KBM-7 (cell line): ENCODE measurements around the gene MAP3K2.
"Not testable (repeated sequence)": the region's sequence is repeated elsewhere in the genome, so short reads cannot be mapped to it uniquely, and the experiment has no call there.

Source experiments
- DNase-seq: peaks from one replicate; pipeline ENCODE4 v3.0.0-alpha.2; 2015
- in situ Hi-C: fragments of 300-500 bp; cut with MboI; formaldehyde crosslinking; loops from 2 replicates; pipeline ENCODE4 v1.14.3; 2020; ENCODE audit warnings: low sequenced_read_pairs, low pct_unique_long_range_greater_than_20kb, mixed read lengths

MAP3K2 gene

DNA sequence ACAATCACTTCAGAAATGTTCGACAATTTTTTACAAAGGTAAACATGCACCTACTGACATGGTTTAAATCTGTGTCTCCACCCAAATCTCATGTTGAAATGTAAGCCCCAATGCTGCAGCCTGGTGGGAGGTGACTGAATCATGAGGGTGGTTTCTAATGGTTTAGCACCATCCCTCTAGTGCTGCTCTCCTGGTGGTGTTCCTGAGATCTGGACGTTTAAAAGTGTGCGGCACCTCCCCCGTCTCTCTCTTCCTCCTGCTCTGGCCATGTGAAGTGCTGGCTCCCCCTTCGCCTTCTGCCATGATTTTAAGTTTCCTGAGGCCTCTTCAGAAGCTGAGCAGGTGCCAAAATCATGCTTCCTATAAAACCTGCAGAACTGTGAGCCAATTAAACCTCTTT is 28.3 kb downstream of the MAP3K2 start:
- no peak for DNase-seq
- in situ Hi-C loops, result no loop called here

DNA sequence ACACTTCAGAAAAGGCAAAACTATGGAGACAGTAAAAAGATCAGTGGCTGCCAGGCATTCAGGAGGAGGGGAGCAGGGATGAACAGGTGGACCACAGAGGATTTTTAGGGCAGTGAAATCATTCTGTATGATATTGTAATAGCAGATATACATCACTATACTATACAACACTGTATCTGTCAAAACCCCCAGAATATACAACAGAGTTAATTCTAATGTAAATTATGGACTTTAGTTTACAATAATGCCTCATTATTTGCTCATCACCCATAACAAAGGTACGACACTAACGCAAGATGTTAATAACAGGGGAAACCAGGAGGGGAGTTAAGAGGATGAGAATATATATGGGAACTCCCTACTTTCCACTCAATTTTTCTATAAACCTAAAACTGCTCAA is 28.8 kb downstream of the MAP3K2 start:
- in situ Hi-C loops, result no loop called here

DNA sequence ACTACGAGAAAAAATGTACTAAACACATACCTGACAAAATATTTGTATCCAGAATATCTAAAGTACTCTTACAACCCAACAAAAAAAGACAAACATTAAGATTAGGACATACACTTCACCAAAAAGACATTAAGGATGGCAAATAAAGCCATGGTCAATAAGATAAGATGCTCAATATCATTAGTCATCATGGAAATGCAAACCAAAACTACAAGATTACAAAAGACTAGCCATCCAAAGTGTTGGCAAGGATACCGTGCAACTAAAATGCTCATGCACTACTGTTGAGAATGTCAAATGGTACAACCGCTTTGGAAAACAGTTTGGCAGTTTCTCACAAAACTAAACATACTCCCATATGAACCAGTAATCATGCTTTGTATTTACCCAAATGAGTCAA is 29.7 kb downstream of the MAP3K2 start:
- in situ Hi-C loops, result no loop called here
- DNase-seq, result no peak

More for the DNA sequence above, 28.8 kb downstream of the MAP3K2 start:
- no peak for DNase-seq

DNA sequence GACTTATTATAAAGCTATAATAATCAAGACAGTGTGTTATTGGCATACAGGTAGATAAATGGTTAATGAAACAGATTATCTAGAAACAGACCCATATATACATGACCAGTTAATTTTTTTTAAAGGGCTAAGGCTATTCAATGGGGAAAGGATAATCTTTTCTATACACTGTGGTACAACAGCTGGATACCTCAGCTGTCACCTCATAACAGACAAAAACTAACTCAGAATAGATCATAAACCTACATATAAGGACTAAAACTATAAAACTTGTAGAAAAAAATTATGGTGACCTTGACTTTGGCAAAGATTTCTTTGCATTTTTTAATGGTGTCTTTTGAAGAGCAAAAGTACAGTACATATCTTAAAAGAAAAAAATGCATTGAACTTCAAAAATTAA is 30.2 kb downstream of the MAP3K2 start:
- no peak for DNase-seq
- in situ Hi-C loops, result no loop called here

DNA sequence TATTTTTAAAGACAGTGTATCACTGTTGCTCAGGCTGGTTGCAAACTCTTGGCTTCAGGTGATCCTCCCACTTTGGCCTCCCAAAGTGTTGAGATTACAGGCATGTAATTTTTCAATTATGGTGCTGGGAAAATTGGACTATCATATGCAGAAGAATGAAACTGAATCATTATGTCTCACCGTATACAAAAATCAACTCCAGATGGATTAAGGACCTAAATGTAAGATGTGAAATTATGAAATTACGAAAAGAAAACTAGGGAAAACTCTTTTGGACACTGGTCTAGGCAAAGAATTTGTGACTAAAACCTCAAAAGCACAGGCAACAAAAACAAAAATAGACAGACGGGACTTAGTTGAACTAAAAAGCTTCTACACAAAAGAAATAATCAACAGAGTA is 31.2 kb downstream of the MAP3K2 start:
- in situ Hi-C loops, result no loop called here
- no peak for DNase-seq

DNA sequence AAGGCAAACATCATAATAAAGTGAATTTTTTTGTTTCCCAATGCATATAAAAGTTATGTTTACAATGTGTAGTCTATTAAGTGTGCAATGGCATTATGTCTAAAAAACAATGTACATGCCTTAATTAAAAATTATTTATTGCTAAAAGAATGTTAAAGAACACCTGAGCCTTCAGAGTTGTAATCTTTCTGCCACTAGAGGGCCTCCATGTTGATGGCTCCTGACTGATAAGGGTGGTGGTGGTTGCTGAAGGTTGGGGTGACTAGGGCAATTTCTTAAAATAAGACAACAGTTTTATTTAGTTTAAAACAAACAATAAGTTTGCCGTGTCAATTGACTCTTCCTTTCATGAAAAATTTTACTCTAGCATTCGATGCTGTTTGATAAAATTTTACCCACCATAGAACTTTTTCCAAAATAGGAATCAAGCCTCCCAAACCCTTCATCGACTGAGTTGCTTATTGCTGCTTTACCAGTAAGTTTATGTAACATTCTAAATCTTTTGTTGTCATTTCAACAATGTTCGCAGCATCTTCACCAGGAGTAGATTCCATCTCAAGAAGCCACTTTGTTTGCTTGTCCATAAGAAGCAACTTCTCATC is 32.3 kb downstream of the MAP3K2 start:
- DNase-seq, result peak; percentile 37
- in situ Hi-C loops, result no loop called here

DNA sequence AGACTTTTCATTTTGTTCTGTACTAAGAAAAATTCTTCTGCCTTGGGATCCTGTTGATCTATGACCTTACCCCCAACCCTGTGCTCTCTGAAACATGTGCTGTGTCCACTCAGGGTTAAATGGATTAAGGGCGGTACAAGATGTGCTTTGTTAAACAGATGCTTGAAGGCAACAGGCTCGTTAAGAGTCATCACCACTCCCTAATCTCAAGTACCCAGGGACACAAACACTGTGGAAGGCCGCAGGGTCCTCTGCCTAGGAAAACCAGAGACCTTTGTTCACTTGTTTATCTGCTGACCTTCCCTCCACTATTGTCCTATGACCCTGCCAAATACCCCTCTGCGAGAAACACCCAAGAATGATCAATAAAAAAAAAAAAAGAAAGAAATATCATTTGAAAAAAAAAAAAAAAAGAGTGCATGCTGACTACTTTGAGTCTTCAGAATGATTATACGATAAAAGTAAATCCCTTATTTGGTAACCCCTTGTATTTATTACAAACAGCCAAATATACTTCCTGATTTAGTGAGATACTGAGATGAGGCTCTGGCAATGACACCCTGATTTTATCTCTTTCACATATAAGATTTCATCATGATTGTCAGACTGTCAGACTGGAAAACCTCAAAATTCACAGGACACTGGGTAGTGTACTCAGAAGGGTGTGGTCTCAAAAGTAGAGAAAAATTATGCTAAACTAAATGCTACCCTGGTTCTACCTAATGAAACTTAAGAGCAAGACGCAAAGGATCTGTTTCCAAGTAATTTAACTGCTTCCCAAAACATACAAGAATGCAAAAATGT is 33.7 kb downstream of the MAP3K2 start:
- in situ Hi-C loops, DNase-seq: not testable (repeated sequence)

DNA sequence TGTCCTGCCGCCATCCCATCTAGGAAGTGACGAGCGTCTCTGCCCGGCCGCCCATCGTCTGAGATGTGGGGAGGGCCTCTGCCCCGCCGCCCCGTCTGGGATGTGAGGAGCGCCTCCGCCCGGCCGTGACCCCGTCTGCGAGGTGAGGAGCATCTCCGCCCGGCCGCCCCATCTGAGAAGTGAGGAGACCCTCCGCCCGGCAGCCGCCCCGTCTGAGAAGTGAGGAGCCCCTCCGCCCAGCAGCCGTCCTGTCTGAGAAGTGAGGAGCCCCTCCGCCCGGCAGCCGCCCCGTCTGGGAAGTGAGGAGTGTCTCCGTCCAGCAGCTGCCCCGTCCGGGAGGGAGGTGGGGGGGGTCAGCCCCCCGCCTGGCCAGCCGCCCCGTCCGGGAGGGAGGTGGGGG is 34.6 kb downstream of the MAP3K2 start:
- in situ Hi-C loops, DNase-seq: not testable (repeated sequence)

DNA sequence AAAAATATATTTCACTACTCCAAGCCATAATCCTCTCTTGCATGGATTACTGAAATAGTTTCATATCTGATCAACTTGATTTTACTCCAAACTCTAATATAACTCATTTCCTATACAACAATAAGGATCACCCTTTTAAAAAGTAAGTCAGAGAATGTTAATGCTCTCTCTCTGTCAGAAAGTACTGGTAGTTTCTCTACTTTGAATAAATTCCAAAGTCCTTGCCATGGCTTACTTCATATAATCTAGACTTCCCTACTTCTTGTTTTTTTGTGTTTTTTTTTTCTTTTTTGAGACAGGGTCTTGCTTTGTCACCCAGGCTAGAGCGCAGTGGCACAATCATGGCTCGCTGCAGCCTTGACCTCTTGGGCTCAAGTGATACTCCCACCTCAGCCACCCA is 36.2 kb downstream of the MAP3K2 start:
- no peak for DNase-seq
- in situ Hi-C loops, result no loop called here

DNA sequence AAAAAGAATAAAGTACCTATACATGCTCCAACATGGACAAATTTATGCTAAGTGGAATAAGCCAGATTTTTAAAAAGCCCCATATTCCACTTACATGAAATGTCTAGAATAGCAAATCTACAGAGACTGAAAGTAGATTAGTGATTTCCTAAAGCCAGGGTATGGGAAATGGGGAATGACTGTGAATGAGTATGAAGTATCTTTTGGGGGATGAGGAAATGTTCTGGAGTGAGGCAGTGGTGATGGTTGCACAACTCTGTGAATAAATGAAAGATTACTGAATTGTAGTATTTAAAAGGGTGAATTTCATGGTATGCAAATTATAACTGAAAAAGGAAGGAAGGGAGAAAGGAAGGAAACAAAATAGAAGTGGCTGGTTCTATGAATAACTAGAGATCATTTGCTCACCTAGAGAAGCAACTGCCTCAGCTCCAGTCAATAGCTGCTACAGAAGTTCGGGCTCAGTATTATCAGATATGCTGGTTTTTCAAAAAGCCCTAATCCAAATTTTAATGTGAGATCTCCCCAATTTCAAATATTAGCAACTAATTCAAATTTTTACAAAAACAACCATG is 39.3 kb downstream of the MAP3K2 start:
- no peak for DNase-seq
- in situ Hi-C loops, result no loop called here

DNA sequence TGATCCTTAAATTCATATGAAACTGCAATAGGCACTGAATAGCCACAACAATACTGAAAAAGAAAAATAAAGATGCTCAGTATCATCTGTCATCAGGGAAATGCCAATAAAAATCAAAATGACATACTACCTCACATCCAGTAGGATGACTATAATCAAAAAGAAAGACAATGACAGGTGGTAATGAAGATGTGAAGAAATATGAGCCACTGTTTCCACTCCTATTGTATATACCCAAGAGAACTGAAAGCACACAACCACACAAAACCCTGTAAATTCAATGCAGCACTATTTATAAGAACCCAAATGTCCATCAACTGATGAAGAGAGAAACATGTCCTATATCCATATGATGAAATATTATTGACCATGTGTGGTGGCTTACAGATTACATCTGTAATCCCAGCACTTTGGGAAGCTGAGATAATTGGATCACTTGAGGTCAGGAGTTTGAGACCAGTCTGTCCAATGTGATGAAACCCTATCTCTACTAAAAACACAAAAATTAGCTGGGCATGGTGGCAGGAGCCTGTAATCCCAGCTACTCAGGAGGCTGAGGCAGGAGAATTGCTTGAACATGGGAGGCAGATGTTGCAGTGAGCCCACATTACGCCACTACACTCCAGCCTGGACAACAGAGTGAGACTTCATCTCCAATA is 39.9 kb downstream of the MAP3K2 start:
- in situ Hi-C loops, result no loop called here
- DNase-seq, result no peak

DNA sequence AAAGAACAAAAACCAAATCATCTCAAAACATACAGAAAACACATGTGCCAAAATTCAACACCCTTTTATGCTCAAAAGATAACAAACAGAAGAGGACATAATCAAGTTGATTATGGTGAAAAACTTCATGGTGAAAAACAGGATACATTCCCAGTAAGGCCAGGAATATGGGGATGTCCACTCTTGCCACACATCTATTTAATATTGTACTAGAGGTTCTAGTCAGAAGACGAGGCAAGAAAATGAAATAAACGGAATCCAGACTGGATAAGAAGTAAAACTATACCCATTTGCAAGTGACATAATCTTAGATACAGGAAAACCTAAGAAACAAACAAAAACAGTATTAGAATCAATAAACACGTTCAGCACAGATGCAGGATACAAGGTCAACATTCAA is 40.8 kb downstream of the MAP3K2 start:
- DNase-seq, result no peak
- in situ Hi-C loops, result no loop called here

DNA sequence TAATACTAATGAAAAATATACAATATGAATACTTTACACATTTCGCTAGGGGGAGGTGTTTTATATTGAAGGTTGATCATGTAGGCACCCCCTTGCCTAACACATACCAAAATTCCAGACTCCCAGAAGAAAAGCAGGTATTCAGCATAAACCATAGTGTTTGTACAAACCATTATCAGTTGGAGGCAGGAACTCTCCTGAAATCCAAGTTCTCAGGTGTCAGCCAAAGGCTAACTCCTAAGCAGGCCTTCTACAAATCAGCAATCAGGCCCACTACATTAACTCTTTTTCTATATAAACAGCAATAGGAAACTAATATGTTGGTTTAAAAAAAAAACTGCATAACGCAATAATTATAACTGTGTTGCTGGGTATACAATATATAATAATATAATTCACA is 44.5 kb downstream of the MAP3K2 start:
- no peak for DNase-seq
- in situ Hi-C loops, result no loop called here

DNA sequence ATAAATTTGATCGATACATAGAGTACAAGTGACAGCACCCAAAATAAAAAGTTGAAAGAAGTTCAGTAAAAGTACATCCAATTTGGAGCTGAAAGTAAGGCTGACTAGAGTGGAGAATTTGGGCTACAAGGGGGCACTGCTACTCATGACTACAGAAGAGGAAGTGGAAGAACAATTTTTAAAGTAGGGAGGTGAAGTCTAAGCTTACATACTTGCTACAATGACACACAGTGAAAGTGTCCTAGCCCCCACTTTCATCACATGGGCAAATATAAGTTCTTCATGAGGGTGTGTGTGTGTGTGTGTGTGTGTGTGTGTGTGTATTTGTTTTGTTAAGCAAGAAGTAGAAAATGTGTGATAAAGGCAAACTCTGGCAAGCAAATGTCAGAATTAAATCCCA is 45.7 kb downstream of the MAP3K2 start:
- in situ Hi-C loops, result no loop called here
- DNase-seq, result peak; percentile 38

DNA sequence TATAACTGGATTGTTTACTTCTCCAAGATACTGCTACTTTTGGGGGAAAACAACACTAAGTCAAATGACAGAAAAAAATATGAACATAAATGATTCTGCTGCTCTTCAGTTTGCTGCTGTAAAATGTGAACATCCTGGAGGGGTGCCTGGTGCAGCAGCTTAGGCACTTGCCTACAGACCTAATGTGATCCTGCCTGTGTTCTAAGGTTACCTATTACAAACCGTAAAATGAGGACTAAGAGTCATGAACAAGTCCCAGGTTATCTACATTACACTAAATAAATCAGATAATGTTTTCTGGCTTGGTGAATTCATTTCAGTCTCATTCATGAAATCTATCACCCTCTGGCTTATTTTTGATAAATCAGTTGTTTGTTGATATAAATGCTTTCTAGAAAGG is 55.4 kb downstream of the MAP3K2 start:
- in situ Hi-C loops, result no loop called here
- DNase-seq, result no peak

DNA sequence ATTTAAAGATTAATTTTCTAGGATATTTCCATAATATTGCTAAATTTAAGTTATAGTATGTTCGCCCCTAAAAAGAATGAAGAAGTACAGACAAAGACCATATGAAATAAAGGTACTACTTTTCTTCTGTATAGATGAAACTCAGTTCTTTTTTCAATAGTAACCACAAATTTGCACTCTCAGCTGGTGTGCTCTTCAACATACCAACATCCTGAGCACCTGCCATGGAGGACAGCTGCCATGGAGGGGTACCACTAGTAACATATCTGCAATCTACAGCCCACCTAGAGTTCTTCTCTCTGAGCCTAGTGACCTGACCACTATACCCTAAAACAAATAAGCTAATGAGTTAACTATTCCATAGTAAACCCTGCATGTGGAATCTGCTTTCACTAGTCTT is 57.0 kb downstream of the MAP3K2 start:
- no peak for DNase-seq
- in situ Hi-C loops, result no loop called here

DNA sequence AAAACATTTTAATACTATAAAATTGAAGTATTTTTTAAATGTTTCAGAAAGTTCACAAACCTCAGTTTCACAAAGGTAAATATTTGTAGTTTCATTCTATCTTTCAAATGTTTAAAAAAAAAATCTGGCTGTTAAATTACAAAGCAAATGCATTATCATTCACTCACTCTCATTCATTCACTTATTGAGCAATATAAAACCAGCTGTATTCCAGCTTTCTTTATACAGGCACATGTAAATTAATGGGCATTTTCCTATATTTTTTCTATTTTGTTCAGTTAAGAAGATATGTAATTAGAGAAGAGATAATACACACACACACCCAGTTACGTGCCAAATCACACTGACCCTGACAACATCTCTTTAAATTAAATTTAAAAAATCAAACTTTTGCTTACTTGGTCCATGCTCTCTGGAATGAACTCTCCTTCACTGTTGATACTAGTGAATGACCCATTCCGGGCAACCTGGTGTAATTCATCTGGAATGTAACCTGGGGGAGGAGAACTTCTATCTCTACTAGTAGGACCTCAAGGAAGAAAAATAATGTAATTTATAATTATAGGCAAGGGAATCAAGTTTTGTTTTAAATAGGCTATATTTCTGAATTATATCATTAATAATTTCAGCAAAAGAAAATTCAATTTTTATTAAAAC is 61.4 kb downstream of the MAP3K2 start:
- no peak for DNase-seq
- in situ Hi-C loops, result no loop called here

DNA sequence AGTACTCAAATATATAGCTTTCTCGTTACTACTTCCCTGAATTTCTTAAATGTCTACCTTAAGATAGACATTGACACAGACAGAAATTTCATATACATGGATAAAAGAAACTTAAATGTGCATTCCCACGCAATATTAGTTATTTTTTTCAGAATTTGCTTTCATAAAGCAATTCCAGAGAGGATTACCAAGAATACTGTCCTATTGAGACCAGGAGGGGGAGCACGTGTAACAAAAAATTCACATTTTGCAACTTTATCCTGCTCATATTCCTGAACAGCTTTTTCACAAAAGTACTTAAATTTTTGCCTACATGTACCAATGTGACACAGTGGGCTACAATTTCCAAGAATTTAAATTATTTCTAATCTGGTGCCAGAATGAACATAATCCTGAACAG is 63.1 kb downstream of the MAP3K2 start:
- peak; percentile 51 for DNase-seq
- in situ Hi-C loops, result no loop called here

DNA sequence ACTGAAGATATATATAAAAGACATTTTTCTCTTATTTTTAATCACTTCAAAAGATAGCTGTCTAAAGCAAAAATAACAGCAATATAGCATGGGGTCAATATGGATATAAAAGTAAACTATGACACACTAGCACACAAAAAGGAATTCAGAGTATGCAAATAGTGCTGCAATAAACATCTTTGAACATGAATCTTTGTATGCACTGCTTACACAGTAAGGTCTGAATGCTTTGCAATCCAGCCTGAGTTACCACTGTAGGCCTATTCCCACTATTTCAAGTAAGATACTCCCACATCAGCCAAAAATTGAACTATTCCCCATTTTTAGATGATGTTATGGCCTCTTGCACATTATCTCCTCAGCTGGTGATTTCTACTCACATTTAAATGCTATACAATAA is 66.5 kb downstream of the MAP3K2 start:
- in situ Hi-C loops, result no loop called here
- no peak for DNase-seq
